DND-41 (cell line): ENCODE measurements around the gene TLCD5.
A peak's percentile ranks its signal among the peaks of the same experiment; 100 is the strongest.

Experiments used
- ATAC-seq: fragments of 200-7000 bp; cut with Tn5 transposase; 3 replicates; pipeline ENCODE4 v1.9.1; 2021; ENCODE audit warnings: low read depth; ENCODE audit not compliant: insufficient read depth
- DNase-seq: peaks from one replicate; pipeline ENCODE4 v3.0.0-alpha.2; 2020
- H2AFZ ChIP-seq: 2 replicates; pipeline ENCODE4 v1.6.0; 2012; ENCODE audit warnings: low read depth, low read length
- H3K27ac ChIP-seq: 2 replicates; pipeline ENCODE4 v1.5.1; 2012; ENCODE audit warnings: low read length, inconsistent platforms
- H3K27me3 ChIP-seq: fragments of 200-600 bp; sonication (generic); 2 replicates; pipeline ENCODE4 v1.6.0; 2012; ENCODE audit warnings: low read length, mild to moderate bottlenecking, inconsistent platforms; ENCODE audit not compliant: insufficient read depth, poor library complexity
- H3K36me3 ChIP-seq: 2 replicates; pipeline ENCODE4 v1.5.1; 2012; ENCODE audit warnings: low read length, inconsistent platforms; ENCODE audit not compliant: insufficient read depth
- H3K4me1 ChIP-seq: 2 replicates; pipeline ENCODE4 v1.5.1; 2012; ENCODE audit warnings: mild to moderate bottlenecking, low read length; ENCODE audit not compliant: insufficient read depth
- H3K4me2 ChIP-seq: 2 replicates; pipeline ENCODE4 v1.6.0; 2012; ENCODE audit warnings: mild to moderate bottlenecking, moderate library complexity, low read length, inconsistent platforms; ENCODE audit not compliant: insufficient read depth
- H3K4me3 ChIP-seq, 2 experiments: fragments of 200-600 bp in 1 of 2; shearing (Covaris generic) in 1 of 2; 2 replicates each; pipeline ENCODE4 v1.5.1; 2012 to 2016; ENCODE audit warnings: inconsistent platforms in 2 of 2, low read length in 2 of 2, mild to moderate bottlenecking in 2 of 2, low read depth in 1 of 2, moderate library complexity in 1 of 2
- H3K79me2 ChIP-seq: 2 replicates; pipeline ENCODE4 v1.6.0; 2012; ENCODE audit warnings: low read length, inconsistent platforms; ENCODE audit not compliant: insufficient read depth
- H3K9ac ChIP-seq: 2 replicates; pipeline ENCODE4 v1.6.0; 2012; ENCODE audit warnings: low read depth, mild to moderate bottlenecking, inconsistent platforms, low read length, moderate library complexity
- H3K9me3 ChIP-seq: 2 replicates; pipeline ENCODE4 v1.5.1; 2012; ENCODE audit warnings: low read length, moderate library complexity, mild to moderate bottlenecking, inconsistent platforms; ENCODE audit not compliant: insufficient read depth, severe bottlenecking
- H4K20me1 ChIP-seq: 2 replicates; pipeline ENCODE4 v1.6.0; 2012; ENCODE audit warnings: low read length; ENCODE audit not compliant: insufficient read depth
- EZH2 ChIP-seq: IDR thresholded peaks from 3 replicates; pipeline ENCODE4 v1.6.1; 2012; ENCODE audit warnings: borderline replicate concordance, low read depth, mild to moderate bottlenecking, moderate library complexity, low read length, inconsistent platforms; ENCODE audit not compliant: severe bottlenecking
- TF ChIP-seq, protein P1 (sequence below): IDR thresholded peaks from 2 replicates; pipeline ENCODE4 v1.5.1; 2012; ENCODE audit warnings: borderline replicate concordance, low read length, moderate library complexity, mild to moderate bottlenecking; ENCODE audit not compliant: poor library complexity, severe bottlenecking; ENCODE audit errors: extremely low read depth

TLCD5 gene

DNA sequence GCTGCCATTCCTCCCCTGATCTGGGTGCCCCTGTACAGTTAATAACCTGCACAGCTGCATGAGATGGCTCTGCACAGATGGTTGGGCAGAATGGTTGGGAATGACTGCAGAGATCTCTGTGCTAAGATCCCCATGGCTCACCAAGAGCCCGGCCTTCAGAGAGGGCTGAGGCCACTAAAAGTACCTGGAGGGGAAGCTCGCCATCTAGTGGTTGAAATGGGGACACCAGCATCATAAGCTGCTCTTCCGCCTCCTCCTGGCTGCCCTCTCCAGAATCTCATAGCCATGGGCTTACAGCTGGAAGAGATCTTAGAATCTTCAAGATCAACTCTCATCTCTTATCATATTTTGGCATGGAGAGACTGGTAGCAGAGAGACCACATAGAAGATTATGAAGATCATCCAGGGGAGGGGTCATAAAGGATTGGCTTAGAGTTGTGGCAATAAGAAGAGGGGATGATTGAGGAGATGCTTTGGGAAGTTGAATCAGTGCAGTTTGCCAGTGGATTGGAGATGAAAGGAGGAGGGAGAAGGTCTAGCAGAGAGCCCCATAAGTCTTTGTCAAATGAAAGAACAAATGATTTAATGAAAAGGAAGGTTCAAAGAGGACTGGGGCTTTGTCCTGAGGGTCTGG, 22.0 kb upstream of the TLCD5 start:
- ATAC-seq (peak; percentile 91), DNase-seq (peak; percentile 60)
- Histone ChIP-seq H3K79me2 (no peaks in the 10 kb centered on the region), H3K4me2 (no peak overlapping the region), H3K27me3 (peaks cover 30% of the 10 kb centered on the region), H3K4me3 (no peak overlapping the region), H3K4me1 (no peaks in the 10 kb centered on the region), H3K36me3 (no peaks in the 10 kb centered on the region), H3K9me3 (no peaks in the 10 kb centered on the region), H2AFZ (no peak overlapping the region), H3K27ac (no peak overlapping the region), H3K9ac (no peak overlapping the region), H4K20me1 (peaks cover 27% of the 10 kb centered on the region)
- TF ChIP-seq, protein P1, sequence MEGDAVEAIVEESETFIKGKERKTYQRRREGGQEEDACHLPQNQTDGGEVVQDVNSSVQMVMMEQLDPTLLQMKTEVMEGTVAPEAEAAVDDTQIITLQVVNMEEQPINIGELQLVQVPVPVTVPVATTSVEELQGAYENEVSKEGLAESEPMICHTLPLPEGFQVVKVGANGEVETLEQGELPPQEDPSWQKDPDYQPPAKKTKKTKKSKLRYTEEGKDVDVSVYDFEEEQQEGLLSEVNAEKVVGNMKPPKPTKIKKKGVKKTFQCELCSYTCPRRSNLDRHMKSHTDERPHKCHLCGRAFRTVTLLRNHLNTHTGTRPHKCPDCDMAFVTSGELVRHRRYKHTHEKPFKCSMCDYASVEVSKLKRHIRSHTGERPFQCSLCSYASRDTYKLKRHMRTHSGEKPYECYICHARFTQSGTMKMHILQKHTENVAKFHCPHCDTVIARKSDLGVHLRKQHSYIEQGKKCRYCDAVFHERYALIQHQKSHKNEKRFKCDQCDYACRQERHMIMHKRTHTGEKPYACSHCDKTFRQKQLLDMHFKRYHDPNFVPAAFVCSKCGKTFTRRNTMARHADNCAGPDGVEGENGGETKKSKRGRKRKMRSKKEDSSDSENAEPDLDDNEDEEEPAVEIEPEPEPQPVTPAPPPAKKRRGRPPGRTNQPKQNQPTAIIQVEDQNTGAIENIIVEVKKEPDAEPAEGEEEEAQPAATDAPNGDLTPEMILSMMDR = peak; percentile 97
- no peak for TF ChIP-seq EZH2

DNA sequence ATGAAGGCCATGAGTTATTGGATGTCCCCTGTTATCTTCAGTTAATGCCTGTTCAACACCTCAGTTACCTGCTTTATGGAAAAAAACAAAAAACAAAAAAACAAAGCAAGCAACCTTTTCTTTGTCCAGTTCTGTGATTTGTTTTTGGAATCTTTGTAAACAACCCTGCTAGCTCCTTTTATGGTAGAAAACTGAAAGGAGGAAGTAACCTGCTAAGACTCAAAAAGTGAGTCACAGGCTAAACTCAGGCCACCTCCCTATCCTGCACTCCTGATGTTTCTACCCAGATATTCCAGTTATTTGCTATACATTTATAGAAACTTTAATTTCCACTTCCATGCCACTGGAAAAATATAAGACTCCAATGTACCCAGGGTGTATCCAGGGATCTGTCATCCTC, 20.6 kb upstream of the TLCD5 start:
- no peak for ATAC-seq
- no peaks in the 10 kb centered on the region for H3K4me1 ChIP-seq

DNA sequence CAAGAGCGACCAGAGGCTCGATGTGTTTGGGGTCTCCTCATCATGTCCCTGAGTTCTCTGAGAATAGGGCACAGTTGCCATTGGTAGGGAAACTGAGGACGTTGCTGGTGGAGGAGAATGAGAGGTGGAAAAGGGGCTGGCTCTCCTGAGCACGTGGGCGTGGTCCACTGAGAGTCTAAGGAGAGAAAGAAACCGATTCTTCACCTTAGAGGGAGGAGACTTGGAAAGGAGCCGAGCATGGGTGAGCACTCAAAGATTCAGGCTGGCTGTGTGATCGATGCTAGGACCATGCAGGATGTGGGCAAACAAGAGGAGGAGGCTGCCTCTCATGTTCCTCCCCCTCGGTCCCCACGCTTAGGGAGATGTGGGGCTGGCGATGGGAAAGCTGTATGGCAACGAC, 19.8 kb upstream of the TLCD5 start:
- no peaks in the 10 kb centered on the region for H3K9me3 ChIP-seq
- TF ChIP-seq, protein P1 = no peak
- no peak for TF ChIP-seq EZH2
- no peaks in the 10 kb centered on the region for H3K4me1 ChIP-seq
- no peak overlapping the region for H3K9ac ChIP-seq
- DNase-seq = no peak
- H4K20me1 ChIP-seq = peaks cover 25% of the 10 kb centered on the region
- no peaks in the 10 kb centered on the region for H3K36me3 ChIP-seq
- H3K27me3 ChIP-seq = peaks cover 34% of the 10 kb centered on the region
- H3K4me2 ChIP-seq = no peak overlapping the region
- H2AFZ ChIP-seq = no peak overlapping the region
- H3K79me2 ChIP-seq = no peaks in the 10 kb centered on the region
- no peak overlapping the region for H3K4me3 ChIP-seq
- ATAC-seq = no peak
- H3K27ac ChIP-seq = no peak overlapping the region

More for the DNA sequence above, 20.6 kb upstream of the TLCD5 start:
- H3K27me3 ChIP-seq = peaks cover 29% of the 10 kb centered on the region
- DNase-seq = no peak
- H2AFZ ChIP-seq = no peak overlapping the region
- no peak overlapping the region for H3K4me2 ChIP-seq
- H3K9ac ChIP-seq = no peak overlapping the region
- H3K27ac ChIP-seq = no peak overlapping the region
- no peaks in the 10 kb centered on the region for H3K36me3 ChIP-seq
- TF ChIP-seq, protein P1 = no peak
- TF ChIP-seq EZH2 = no peak
- no peaks in the 10 kb centered on the region for H3K79me2 ChIP-seq
- H3K9me3 ChIP-seq = no peaks in the 10 kb centered on the region
- no peak overlapping the region for H3K4me3 ChIP-seq
- peaks cover 27% of the 10 kb centered on the region for H4K20me1 ChIP-seq
